ENCODE measurements around the gene LRIG2. TPM values are rescaled to one million over a fixed set of nuclear protein-coding genes. Genes with fewer than 3 reads are reported as not detected.
A peak's percentile ranks its signal among the peaks of the same experiment; 100 is the strongest.

Gene LRIG2
- total and polyA plus RNA-seq, 4 donors, result 1.3 to 11.9 (median 6.0) TPM

GRCh38 chr1:113140176-113140575, 67.2 kb downstream of the LRIG2 start:
- Histone ChIP-seq H3K36me3 (ENCODE audit: control insufficient read depth in 4 of 4, insufficient read depth in 3 of 4, low read depth in 1 of 4, low read length in 3 of 4) (no peaks in the 10 kb centered on the region), H3K4me1 (ENCODE audit: control insufficient read depth in 4 of 4, insufficient read depth in 4 of 4, low read length in 3 of 4) (peaks cover 0 to 7% (median 2%) of the 10 kb centered on the region in 4 donors), H3K27ac (ENCODE audit: low read depth in 1 of 2, low read length in 2 of 2) (no peak overlapping the region), H3K9me3 (ENCODE audit: control insufficient read depth in 4 of 4, low read length in 3 of 4) (no peaks in the 10 kb centered on the region), H3K4me3 (ENCODE audit: low read depth in 1 of 3, low read length in 3 of 3) (no peak overlapping the region), H3K9ac (ENCODE audit: low read depth in 1 of 2, low read length in 2 of 2) (no peak overlapping the region), H3K27me3 (ENCODE audit: control insufficient read depth in 4 of 4, insufficient read depth in 4 of 4, low read length in 3 of 4) (no peaks in the 10 kb centered on the region)
- TF ChIP-seq YY1 (IDR thresholded peaks at IDR 0.05) (no peak), SP1 (IDR thresholded peaks at IDR 0.05) (no peak), EGR1 (IDR thresholded peaks at IDR 0.05; ENCODE audit: low read depth in 2 of 2) (no peak), CTCF (IDR thresholded peaks at IDR 0.05; ENCODE audit: low read depth, low read length, missing input control) (no peak), ATF3 (IDR thresholded peaks at IDR 0.05) (no peak), MAX (IDR thresholded peaks at IDR 0.05) (no peak), HNF4A (conservative IDR thresholded peaks at IDR 0.05) (no peak), ZBTB33 (IDR thresholded peaks at IDR 0.05) (no peak), HNF4G (IDR thresholded peaks at IDR 0.05) (no peak), JUND (IDR thresholded peaks at IDR 0.05) (no peak)
- 96% methylated on average over 1 of the region's 1 CpG for WGBS
- no peak for DNase-seq (ENCODE audit: low spot score)

GRCh38 chr1:113140588-113141446, 67.8 kb downstream of the LRIG2 start:
- WGBS, result 34% methylated on average over 13 of the region's 13 CpGs
- H3K9ac ChIP-seq (ENCODE audit: low read depth in 1 of 2, low read length in 2 of 2), result peak overlapping the region in 1 of 2 donors; percentile 20
- TF ChIP-seq RAD21 (IDR thresholded peaks at IDR 0.05) (peak; percentile 99), CTCF (IDR thresholded peaks at IDR 0.05; ENCODE audit: low read depth, low read length, missing input control) (peak; percentile 87), YY1 (IDR thresholded peaks at IDR 0.05) (peak; percentile 80), EGR1 (IDR thresholded peaks at IDR 0.05; ENCODE audit: low read depth in 2 of 2) (no peak)
- no peaks in the 10 kb centered on the region for H3K27me3 ChIP-seq (ENCODE audit: control insufficient read depth in 4 of 4, insufficient read depth in 4 of 4, low read length in 3 of 4)
- H3K4me1 ChIP-seq (ENCODE audit: control insufficient read depth in 4 of 4, insufficient read depth in 4 of 4, low read length in 3 of 4), result peaks cover 0 to 7% (median 2%) of the 10 kb centered on the region in 4 donors
- H3K27ac ChIP-seq (ENCODE audit: low read depth in 1 of 2, low read length in 2 of 2), result no peak overlapping the region
- H3K36me3 ChIP-seq (ENCODE audit: control insufficient read depth in 4 of 4, insufficient read depth in 3 of 4, low read depth in 1 of 4, low read length in 3 of 4), result no peaks in the 10 kb centered on the region
- H3K4me3 ChIP-seq (ENCODE audit: low read depth in 1 of 3, low read length in 3 of 3), result peak overlapping the region; percentile 30 to 65 (median 48)
- DNase-seq (ENCODE audit: low spot score), result peak; percentile 57
- no peaks in the 10 kb centered on the region for H3K9me3 ChIP-seq (ENCODE audit: control insufficient read depth in 4 of 4, low read length in 3 of 4)
